GM19397 (cell line): ENCODE data around the gene HOXA11.

Experiments used
- ATAC-seq: cut with Tn5 transposase; IDR thresholded peaks from one replicate; pipeline ENCODE4 v1.9.1; 2021; ENCODE audit warnings: mild to moderate bottlenecking, moderate library complexity; ENCODE audit not compliant: unreplicated experiment

HOXA11 gene

GRCh38 chr7:27171325-27171636, 13.8 kb downstream of the HOXA11 start:
- no peak for ATAC-seq

- no peak for ATAC-seq
Measured at GRCh38 chr7:27170426-27171324, 14.4 kb downstream of the HOXA11 start.

DNA sequence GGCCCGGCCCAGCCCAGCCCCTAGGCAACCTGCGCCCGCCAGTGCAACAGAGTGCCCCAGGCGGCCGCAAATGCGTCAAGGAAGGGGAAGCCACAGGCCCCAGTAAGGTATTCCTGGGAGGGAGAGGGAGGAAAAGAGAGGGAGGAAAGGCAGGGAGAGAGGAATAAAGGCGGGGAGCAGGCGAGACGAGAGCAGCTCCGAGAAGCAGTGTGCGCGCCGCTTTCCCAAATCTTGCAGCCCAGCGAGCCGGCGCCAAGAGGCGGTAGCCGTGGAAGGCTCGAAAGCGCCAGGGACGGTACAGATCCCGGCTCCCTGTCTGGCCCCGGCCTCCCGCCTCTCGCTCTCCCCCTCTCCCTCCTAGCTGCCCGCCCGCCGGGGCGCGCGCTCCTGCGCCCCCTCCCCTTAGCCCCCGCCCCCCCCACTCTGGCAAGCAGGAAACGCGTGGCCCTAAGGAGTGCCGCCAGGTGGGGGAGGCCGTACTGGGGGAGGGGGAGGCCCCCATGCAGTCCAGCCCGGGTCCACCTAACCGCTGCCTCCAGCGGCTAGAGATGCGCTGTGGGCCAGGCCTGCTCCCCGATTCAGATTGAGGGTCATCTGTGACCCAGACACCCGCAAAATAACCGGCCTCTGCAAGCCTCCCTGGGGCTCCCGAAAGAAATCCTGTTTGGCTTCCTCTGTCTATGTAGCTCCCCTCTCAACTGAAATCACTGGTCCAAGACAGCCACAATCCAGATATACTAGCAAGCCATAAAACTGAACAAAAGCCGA, 15.2 kb downstream of the HOXA11 start:
- no peak for ATAC-seq

GRCh38 chr7:27168265-27168947, 16.6 kb downstream of the HOXA11 start:
- ATAC-seq, result no peak

GRCh38 chr7:27167916-27168264, 17.1 kb downstream of the HOXA11 start:
- no peak for ATAC-seq

GRCh38 chr7:27166531-27167505, 18.2 kb downstream of the HOXA11 start:
- ATAC-seq, result no peak

- ATAC-seq, result no peak
Measured at GRCh38 chr7:27165996-27166530, 19.0 kb downstream of the HOXA11 start.

DNA sequence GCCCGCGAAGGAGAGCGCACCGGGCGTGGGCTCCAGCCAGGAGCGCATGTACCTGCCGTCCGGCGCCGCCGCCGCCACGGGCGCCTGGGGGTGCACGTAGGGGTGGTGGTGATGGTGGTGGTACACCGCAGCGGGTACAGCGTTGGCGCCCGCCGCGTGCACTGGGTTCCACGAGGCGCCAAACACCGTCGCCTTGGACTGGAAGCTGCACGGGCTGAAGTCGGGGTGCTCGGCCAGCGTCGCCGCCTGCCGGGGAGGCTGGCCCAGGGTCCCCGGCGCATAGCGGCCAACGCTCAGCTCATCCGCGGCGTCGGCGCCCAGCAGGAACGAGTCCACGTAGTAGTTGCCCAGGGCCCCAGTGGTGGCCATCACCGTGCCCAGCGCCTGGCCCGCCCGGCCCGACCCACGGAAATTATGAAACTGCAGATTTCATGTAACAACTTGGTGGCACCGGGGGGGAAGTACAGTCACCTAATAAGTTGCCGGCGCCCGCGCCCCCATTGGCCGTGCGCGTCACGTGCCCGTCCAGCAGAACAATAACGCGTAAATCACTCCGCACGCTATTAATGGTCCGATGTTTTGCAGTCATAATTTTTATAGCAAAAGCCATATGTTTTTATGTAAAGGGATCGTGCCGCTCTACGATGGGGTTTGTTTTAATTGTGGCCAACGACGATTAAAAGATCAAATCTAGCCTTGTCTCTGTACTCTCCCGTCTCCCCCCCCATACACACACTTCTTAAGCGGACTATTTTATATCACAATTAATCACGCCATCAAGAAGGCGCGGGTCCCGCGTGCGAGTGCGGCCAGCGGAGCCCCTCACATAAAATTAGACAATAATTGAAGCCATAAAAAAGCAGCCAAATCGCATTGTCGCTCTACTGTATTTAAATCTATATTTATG, 19.7 kb downstream of the HOXA11 start, which contains the start of gene HOXA9:
TSS of gene HOXA9 (minus strand) at position 449 of the 907 bp plus-strand sequence. CDS start at position 369, 80 bp downstream.
- no peak for ATAC-seq

DNA sequence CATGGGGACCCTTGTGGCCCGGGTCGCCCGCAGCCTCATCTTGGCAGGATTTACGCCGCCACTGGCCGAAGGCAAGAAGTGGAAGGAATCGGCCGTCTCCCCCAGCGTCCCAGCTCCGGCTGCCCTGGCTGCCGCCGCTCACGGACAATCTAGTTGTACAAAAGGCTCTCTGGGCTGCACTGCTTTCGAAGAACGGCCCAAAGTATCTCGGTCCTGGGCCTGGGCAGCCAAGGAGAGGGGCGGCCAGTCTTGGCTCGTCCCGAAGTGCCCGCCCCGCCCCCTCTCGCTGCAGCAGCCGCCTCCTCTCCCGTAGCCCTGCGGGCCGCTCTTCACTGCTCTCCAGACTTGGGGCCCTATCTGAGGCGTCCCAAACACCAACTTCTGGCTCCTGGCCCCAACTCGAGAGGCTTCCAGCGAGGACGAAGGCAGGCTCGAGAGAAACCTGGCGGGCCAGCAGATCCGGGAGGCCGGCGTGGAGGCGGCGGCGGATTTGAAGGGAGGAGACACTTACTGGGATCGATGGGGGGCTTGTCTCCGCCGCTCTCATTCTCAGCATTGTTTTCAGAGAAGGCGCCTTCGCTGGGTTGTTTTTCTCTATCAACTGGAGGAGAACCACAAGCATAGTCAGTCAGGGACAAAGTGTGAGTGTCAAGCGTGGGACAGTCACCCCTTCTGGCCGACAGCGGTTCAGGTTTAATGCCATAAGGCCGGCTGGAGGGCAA, 20.5 kb downstream of the HOXA11 start:
- ATAC-seq, result no peak

GRCh38 chr7:27164045-27164366, 21.0 kb downstream of the HOXA11 start:
- ATAC-seq, result no peak

DNA sequence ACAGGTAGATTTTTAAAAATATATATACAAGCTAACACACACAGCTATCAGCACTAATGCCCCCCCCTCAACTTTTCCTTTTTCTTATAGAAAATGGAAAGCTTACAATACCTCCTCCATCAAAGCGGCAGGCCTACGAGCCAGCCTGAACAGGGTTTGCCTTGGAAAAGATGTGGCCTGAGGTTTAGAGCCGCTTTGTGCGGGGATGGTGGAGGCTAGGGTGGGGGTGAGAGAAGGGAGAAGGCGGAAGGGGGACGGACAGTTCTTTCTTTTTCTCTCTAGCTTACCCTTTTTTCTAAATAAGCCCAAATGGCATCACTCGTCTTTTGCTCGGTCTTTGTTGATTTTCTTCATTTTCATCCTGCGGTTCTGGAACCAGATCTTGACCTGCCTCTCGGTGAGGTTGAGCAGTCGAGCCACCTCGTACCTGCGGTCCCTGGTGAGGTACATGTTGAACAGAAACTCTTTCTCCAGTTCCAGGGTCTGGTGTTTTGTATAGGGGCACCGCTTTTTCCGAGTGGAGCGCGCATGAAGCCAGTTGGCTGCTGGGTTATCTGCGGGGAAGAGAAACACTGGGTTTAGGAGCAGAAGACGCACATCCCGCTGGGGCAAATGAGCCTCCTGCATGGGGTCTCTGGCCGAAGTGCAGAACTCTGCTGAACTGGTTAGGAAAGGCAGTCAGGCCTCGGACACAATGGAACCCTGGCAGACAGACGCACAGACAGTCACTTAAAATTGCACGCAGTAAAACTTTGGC, 21.6 kb downstream of the HOXA11 start:
- ATAC-seq, result no peak

GRCh38 chr7:27162561-27163287, 22.3 kb downstream of the HOXA11 start:
- ATAC-seq, result no peak

- no peak for ATAC-seq
Measured at GRCh38 chr7:27161721-27162560, 23.1 kb downstream of the HOXA11 start.

GRCh38 chr7:27161214-27161720, 23.8 kb downstream of the HOXA11 start:
- ATAC-seq, result no peak

- ATAC-seq, result peak; percentile 45
Measured at GRCh38 chr7:27160546-27161213, 24.4 kb downstream of the HOXA11 start.

DNA sequence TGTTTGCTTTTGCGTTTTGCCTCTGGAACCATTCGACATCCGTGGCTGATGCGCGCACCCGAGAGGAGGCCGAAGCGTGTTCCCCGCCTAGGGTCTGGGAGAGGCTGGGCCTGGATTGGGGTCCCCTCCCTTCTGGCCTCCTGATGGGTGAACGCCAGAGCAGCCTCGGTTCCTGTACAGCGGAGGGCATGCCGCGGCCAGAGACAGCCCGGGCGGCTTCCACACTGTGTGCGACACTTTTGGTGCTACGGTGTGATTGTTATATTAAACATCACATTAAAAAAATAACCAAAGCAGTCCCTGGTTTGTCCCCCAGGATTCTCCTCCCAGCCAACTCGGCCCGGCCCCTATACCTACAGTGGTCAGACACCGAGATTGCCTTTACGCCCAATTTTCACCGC, 24.9 kb downstream of the HOXA11 start:
- no peak for ATAC-seq
